OCI-LY7 (cell line): ENCODE measurements around the gene DOHH. TPM values are rescaled to one million over a fixed set of nuclear protein-coding genes. Genes with fewer than 3 reads are reported as not detected.
"Not testable (repeated sequence)": the region's sequence is repeated elsewhere in the genome, so short reads cannot be mapped to it uniquely, and the experiment has no call there.

Source experiments
- BruUV-seq: library from RNA; stranded (reverse); fragments of 400-500 nt; replicated peaks from 2 replicates; lab custom pipeline; 2021; lab: Mats Ljungman, UMichigan
- CTCF ChIA-PET: fragments of 300-600 bp; sonication (Branson Sonifier 250); formaldehyde crosslinking; loops from one replicate; lab custom pipeline; 2022; ENCODE audit warnings: antibody characterized with exemption; ENCODE audit not compliant: unreplicated experiment; lab: Charles Lee
- POLR2A ChIA-PET: fragments of 300-600 bp; sonication (Branson Sonifier 250); formaldehyde crosslinking; loops from one replicate; lab custom pipeline; 2022; ENCODE audit warnings: antibody characterized with exemption; lab: Charles Lee
- DNase-seq: peaks from one replicate; pipeline ENCODE4 v3.0.0-alpha.2; 2015; ENCODE audit warnings: low spot score
- H2AFZ ChIP-seq: fragments of 200-600 bp; sonication (generic), shearing (Covaris generic); 2 replicates; pipeline ENCODE4 v1.6.1; 2014; ENCODE audit warnings: mild to moderate bottlenecking, antibody characterized with exemption, low read length, moderate library complexity
- H3K27ac ChIP-seq: fragments of 200-600 bp; sonication (generic); 2 replicates; pipeline ENCODE4 v1.5.1; 2014; ENCODE audit warnings: mixed run types, low read depth, mild to moderate bottlenecking, moderate library complexity, low read length, inconsistent platforms; ENCODE audit not compliant: poor library complexity, severe bottlenecking
- H3K36me3 ChIP-seq: fragments of 200-600 bp; sonication (generic); 2 replicates; pipeline ENCODE4 v1.6.1; 2014; ENCODE audit warnings: mild to moderate bottlenecking, antibody characterized with exemption, low read length, moderate library complexity, mixed read lengths; ENCODE audit not compliant: insufficient read depth
- H3K4me1 ChIP-seq: fragments of 200-600 bp; sonication (generic); 2 replicates; pipeline ENCODE4 v1.5.1; 2014; ENCODE audit warnings: mild to moderate bottlenecking, low read length; ENCODE audit not compliant: insufficient read depth, poor library complexity, severe bottlenecking
- H3K4me2 ChIP-seq: fragments of 200-600 bp; sonication (generic); 2 replicates; pipeline ENCODE4 v1.6.1; 2014; ENCODE audit warnings: mild to moderate bottlenecking, low read length
- H3K4me3 ChIP-seq: fragments of 200-600 bp; sonication (generic); 2 replicates; pipeline ENCODE4 v1.5.1; 2014; ENCODE audit warnings: mild to moderate bottlenecking, low read depth, low read length; ENCODE audit not compliant: poor library complexity, severe bottlenecking
- H3K79me2 ChIP-seq: fragments of 200-600 bp; sonication (generic); 2 replicates; pipeline ENCODE4 v1.6.1; 2016; ENCODE audit warnings: low read depth, mild to moderate bottlenecking, low read length, moderate library complexity, mixed read lengths; ENCODE audit not compliant: insufficient read depth
- H3K9me2 ChIP-seq: fragments of 200-600 bp; sonication (generic); 2 replicates; pipeline ENCODE4 v1.6.1; 2016; ENCODE audit warnings: mild to moderate bottlenecking, low read length, mixed read lengths; ENCODE audit not compliant: insufficient read depth
- H3K9me3 ChIP-seq: fragments of 200-600 bp; sonication (generic); 2 replicates; pipeline ENCODE4 v1.6.1; 2014; ENCODE audit warnings: mild to moderate bottlenecking, mixed run types, low read length, mixed read lengths
- H4K20me1 ChIP-seq: fragments of 200-600 bp; sonication (generic); 2 replicates; pipeline ENCODE4 v1.6.1; 2014; ENCODE audit warnings: mild to moderate bottlenecking, antibody characterized with exemption, low read length, moderate library complexity, mixed read lengths; ENCODE audit not compliant: insufficient read depth
- CTCF ChIP-seq: fragments of 200-600 bp; sonication (generic); conservative IDR thresholded peaks from 2 replicates; pipeline ENCODE4 v1.5.1; 2014; ENCODE audit warnings: mild to moderate bottlenecking, antibody characterized with exemption, low read length, moderate library complexity, mixed read lengths
- EZH2phosphoT487 ChIP-seq: fragments of 200-600 bp; sonication (generic); IDR thresholded peaks from 2 replicates; pipeline ENCODE4 v1.6.1; 2018; ENCODE audit warnings: low read depth, borderline replicate concordance, mild to moderate bottlenecking, mixed run types, antibody characterized with exemption, low read length, moderate library complexity, mixed read lengths
- intact Hi-C: fragments of 100-400 bp; cut with micrococcal nuclease; formaldehyde crosslinking; loops from one replicate; pipeline ENCODE4 v1.10.0; 2022; ENCODE audit not compliant: unreplicated experiment
- total RNA-seq, 2 experiments: library from RNA; depleted of rRNA in 1 of 2; stranded (reverse); fragments of >200 nt in 1 of 2; shearing (Covaris generic) in 1 of 2; gene quantifications; 2 replicates each; pipeline ENCODE4 v1.2.3, GENCODE V29; 2014 to 2022

DOHH gene
- total RNA-seq, 2 experiments from 2014 or later, result 11.3 to 13.1 TPM

GRCh38 chr19:3508771-3509535, 8.5 kb upstream of the DOHH start:
- DNase-seq, result no peak
- Histone ChIP-seq H3K36me3 (peaks cover 33% of the 10 kb centered on the region; the same call in 1 of the 2 replicates), H3K27ac (no peak overlapping the region), H3K79me2 (peaks cover 31% of the 10 kb centered on the region), H3K9me2 (no peaks in the 10 kb centered on the region), H4K20me1 (peaks cover 3% of the 10 kb centered on the region; the same call in 1 of the 2 replicates), H3K4me1 (peaks cover 22% of the 10 kb centered on the region), H3K4me3 (no peak overlapping the region), H3K4me2 (no peak overlapping the region; the same call in 1 of the 2 replicates), H2AFZ (no peak overlapping the region), H3K9me3 (no peaks in the 10 kb centered on the region)
- BruUV-seq, result no TSS peak
- POLR2A ChIA-PET, result no interaction called here
- CTCF ChIA-PET, result no interaction called here
- intact Hi-C loops, result loop anchor here (5.0 kb wide), 1 partner anchor 63 kb away; the partner anchor contains the start of gene HMG20B
- TF ChIP-seq CTCF, result no peak
- TF ChIP-seq EZH2phosphoT487, result no peak

DNA sequence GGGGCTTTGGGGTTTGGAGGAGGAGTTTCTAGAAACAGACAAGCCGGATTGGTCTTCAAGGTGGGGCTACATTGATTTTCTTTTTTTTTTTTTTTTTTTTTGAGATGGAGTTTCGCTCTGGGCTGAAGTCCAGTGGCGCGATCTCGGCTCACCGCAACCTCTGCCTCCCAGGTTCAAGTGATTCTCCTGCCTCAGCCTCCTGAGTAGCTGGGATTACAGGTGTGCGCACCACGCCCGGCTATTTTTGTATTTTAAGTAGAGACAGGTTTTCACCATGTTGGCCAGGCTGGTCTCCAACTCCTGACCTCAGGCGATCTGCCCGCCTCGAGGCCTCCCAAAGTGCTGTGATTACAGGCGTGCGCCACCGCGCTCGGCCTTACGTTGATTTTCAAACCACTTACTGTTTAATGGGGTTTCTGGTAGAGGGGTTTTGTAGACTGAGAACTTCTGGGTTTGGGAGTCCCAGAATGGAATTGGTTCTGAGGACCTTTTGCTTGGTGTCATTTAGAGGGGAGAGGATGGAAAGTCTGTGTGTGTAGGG, 7.7 kb upstream of the DOHH start:
- H4K20me1 ChIP-seq, DNase-seq, H3K9me3 ChIP-seq, H3K9me2 ChIP-seq, BruUV-seq, H3K4me2 ChIP-seq, H2AFZ ChIP-seq, POLR2A ChIA-PET, H3K4me3 ChIP-seq, H3K27ac ChIP-seq, CTCF ChIA-PET: not testable (repeated sequence)
- Histone ChIP-seq H3K4me1 (peaks cover 22% of the 10 kb centered on the region), H3K36me3 (peaks cover 33% of the 10 kb centered on the region; the same call in 1 of the 2 replicates), H3K79me2 (peaks cover 31% of the 10 kb centered on the region)
- intact Hi-C loops, result loop anchor here (5.0 kb wide), 1 partner anchor 64 kb away; the partner anchor contains the start of gene HMG20B

- H3K27ac ChIP-seq, result no peak overlapping the region
Observed at GRCh38 chr19:3507371-3508120, 7.1 kb upstream of the DOHH start.

More at GRCh38 chr19:3507371-3508120, 7.1 kb upstream of the DOHH start:
- H3K9me3 ChIP-seq, result no peaks in the 10 kb centered on the region
- DNase-seq, result no peak
- peak overlapping the region; percentile 100 for H3K4me3 ChIP-seq
- no peaks in the 10 kb centered on the region for H3K9me2 ChIP-seq
- intact Hi-C loops, result loop anchor here (5.0 kb wide), 1 partner anchor 65 kb away; the partner anchor contains the start of gene HMG20B
- H3K36me3 ChIP-seq, result peaks cover 33% of the 10 kb centered on the region; the same call in 1 of the 2 replicates
- H3K4me2 ChIP-seq, result peak overlapping the region; percentile 85
- no peak overlapping the region for H2AFZ ChIP-seq
- peaks cover 22% of the 10 kb centered on the region for H3K4me1 ChIP-seq
- H4K20me1 ChIP-seq, result peaks cover 3% of the 10 kb centered on the region; the same call in 1 of the 2 replicates
- CTCF ChIA-PET, result no interaction called here
- POLR2A ChIA-PET, result no interaction called here
- TSS peak; percentile 62 for BruUV-seq
- H3K79me2 ChIP-seq, result peaks cover 31% of the 10 kb centered on the region
- no peak for TF ChIP-seq CTCF
- TF ChIP-seq EZH2phosphoT487, result no peak
